Brain pericyte (primary cell): Measurements from ENCODE around the gene SPATA20.

Experiments
- DNase-seq: peaks from one replicate; pipeline ENCODE4 v3.0.0-alpha.2; 2012; ENCODE audit warnings: low read depth, low spot score

Gene SPATA20

DNA sequence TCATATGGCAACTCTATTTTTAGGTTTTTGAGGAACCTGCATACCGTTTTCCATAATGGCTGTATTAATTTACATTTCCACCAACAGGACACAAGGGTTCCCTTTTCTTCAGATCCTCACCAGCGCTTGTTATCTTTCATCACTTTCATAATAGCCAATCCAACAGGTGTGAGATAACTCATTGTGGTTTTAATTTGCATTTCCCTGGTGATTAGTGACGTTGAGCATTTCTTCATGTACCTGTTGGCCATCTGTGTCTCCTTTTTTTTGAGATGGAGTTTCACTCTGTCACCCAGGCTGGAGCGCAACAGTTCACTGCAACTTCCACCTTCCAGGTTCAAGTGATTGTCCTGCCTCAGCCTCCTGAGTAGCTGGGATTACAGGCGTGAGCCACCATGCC is 51.5 kb downstream of the SPATA20 start:
- no peak for DNase-seq

DNA sequence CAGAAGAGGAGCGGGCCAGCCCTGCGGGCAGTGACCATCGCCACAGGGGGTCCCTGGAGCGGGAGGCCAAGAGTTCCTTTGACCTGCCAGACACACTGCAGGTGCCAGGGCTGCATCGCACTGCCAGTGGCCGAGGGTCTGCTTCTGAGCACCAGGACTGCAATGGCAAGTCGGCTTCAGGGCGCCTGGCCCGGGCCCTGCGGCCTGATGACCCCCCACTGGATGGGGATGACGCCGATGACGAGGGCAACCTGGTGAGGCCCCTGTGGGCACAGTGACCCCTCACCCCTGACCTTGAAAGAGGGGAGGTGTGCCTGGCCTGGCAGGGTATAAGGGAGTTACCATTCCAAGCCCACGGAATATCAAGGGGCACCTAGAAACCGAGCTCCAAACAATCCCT is 52.6 kb downstream of the SPATA20 start:
- no peak for DNase-seq

- DNase-seq: no peak
These were observed 54.9 kb downstream of the SPATA20 start for GRCh38 chr17:50601823-50602375.

GRCh38 chr17:50602836-50603235 is 55.9 kb downstream of the SPATA20 start:
- DNase-seq: no peak

DNA sequence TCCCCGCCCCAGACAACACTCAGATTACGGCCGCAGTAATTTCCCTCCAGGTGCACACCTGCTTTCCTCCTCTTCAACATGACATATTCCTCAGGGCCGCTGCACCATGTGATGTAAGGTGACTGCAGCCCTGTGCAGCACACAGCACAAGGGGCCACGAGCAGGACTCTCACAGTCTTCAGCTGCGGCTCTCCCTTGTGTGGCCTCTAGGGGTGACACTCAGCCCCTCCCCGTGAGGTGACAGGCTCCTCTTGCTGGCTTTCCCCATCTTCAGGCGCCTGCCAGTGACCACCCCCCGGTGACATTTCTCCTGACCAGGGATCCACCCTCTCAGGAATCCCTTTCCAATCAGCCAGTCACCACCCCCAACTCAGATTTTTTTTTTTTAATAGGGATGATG is 56.4 kb downstream of the SPATA20 start:
- no peak for DNase-seq

GRCh38 chr17:50604513-50604912 is 57.5 kb downstream of the SPATA20 start:
- DNase-seq: peak; percentile 36

DNA sequence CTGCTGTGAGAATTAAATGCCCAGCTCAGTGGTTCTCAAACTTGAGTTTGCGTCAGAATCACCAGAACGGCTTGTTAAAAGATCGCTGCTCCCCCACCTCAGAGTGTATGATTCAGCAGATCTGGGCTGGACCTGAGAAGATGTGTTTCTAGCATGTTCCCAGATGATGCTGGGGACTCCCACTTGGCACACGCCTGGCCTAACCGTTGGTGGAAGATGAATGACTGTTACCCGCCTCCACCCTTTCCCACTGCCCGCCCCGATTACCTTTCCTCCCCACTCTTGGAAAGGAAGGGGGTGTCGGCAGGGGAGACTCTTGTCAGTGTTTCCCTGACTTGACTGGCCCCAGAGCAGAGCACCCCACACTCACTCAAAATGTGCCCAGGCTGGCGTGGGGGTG is 58.5 kb downstream of the SPATA20 start:
- DNase-seq: no peak
